ENCODE data around the gene MYDGF.

DNA sequence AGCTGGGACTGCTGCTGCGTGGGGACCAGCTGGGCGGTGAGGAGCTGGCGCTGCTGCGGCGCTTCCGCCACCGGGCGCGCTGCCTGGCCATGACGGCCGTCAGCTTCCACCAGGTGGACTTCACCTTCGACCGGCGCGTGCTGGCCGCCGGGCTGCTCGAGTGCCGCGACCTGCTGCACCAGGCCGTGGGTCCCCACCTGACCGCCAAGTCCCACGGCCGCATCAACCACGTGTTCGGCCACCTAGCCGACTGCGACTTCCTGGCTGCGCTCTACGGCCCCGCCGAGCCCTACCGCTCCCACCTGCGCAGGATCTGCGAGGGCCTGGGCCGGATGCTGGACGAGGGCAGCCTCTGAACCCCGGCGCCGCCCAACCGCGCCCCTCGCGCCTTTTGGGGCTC is 18.1 kb downstream of the MYDGF start:
- TF ChIP-seq, protein P1, sequence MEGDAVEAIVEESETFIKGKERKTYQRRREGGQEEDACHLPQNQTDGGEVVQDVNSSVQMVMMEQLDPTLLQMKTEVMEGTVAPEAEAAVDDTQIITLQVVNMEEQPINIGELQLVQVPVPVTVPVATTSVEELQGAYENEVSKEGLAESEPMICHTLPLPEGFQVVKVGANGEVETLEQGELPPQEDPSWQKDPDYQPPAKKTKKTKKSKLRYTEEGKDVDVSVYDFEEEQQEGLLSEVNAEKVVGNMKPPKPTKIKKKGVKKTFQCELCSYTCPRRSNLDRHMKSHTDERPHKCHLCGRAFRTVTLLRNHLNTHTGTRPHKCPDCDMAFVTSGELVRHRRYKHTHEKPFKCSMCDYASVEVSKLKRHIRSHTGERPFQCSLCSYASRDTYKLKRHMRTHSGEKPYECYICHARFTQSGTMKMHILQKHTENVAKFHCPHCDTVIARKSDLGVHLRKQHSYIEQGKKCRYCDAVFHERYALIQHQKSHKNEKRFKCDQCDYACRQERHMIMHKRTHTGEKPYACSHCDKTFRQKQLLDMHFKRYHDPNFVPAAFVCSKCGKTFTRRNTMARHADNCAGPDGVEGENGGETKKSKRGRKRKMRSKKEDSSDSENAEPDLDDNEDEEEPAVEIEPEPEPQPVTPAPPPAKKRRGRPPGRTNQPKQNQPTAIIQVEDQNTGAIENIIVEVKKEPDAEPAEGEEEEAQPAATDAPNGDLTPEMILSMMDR (IDR thresholded peaks at IDR 0.05; ENCODE audit: low read length) = no peak
- TF ChIP-seq EZH2 (IDR thresholded peaks at IDR 0.05; ENCODE audit: borderline replicate concordance, low read length) = no peak

Data from OCI-LY1 (cell line).